ENCODE results near the gene CTSV. TPM values are rescaled to one million over a fixed set of nuclear protein-coding genes. Genes with fewer than 3 reads are reported as not detected.
"Not testable (repeated sequence)": the region's sequence is repeated elsewhere in the genome, so short reads cannot be mapped to it uniquely, and the experiment has no call there.

The CTSV gene
- total RNA-seq, 1 donor from 2014 or later: not detected

GRCh38 chr9:97052735-97053134 lies 13.8 kb upstream of the CTSV start:
- DNase-seq (ENCODE audit: low spot score) (no peak), ATAC-seq (no peak)
- intact Hi-C loops (cut with DNase I): no loop called here

GRCh38 chr9:97046228-97046627 lies 7.3 kb upstream of the CTSV start:
- ATAC-seq (no peak), DNase-seq (ENCODE audit: low spot score) (no peak)
- intact Hi-C loops (cut with DNase I): no loop called here

GRCh38 chr9:97045300-97045699 lies 6.4 kb upstream of the CTSV start:
- intact Hi-C loops (cut with DNase I): no loop called here
- DNase-seq (ENCODE audit: low spot score) (no peak), ATAC-seq (no peak)

GRCh38 chr9:97041898-97042297 lies 3.0 kb upstream of the CTSV start:
- intact Hi-C loops (cut with DNase I): no loop called here
- ATAC-seq (no peak), DNase-seq (ENCODE audit: low spot score) (no peak)

- intact Hi-C loops (cut with DNase I): no loop called here
- no peak for DNase-seq (ENCODE audit: low spot score)
- peak; percentile 54 for ATAC-seq
Observed at GRCh38 chr9:97039514-97039860, 545 bp upstream of the CTSV start.

- ATAC-seq; intact Hi-C loops (cut with DNase I); DNase-seq (ENCODE audit: low spot score): not testable (repeated sequence)
Observed at GRCh38 chr9:97023505-97023904, 15.4 kb downstream of the CTSV start.

- intact Hi-C loops (cut with DNase I): not testable (repeated sequence)
- DNase-seq (ENCODE audit: low spot score): peak; percentile 79
- ATAC-seq: peak; percentile 100
Observed at GRCh38 chr9:97013151-97014132, 25.5 kb downstream of the CTSV start.

- ATAC-seq: peak; percentile 63
- intact Hi-C loops (cut with DNase I); DNase-seq (ENCODE audit: low spot score): not testable (repeated sequence)
Observed at GRCh38 chr9:97012617-97013016, 26.3 kb downstream of the CTSV start.

- intact Hi-C loops (cut with DNase I); DNase-seq (ENCODE audit: low spot score); ATAC-seq: not testable (repeated sequence)
Observed at GRCh38 chr9:97002195-97002594, 36.7 kb downstream of the CTSV start.

- DNase-seq (ENCODE audit: low spot score); ATAC-seq; intact Hi-C loops (cut with DNase I): not testable (repeated sequence)
Observed at GRCh38 chr9:97001338-97001737, 37.6 kb downstream of the CTSV start.

GRCh38 chr9:97000139-97000787 lies 38.7 kb downstream of the CTSV start:
- DNase-seq (ENCODE audit: low spot score); intact Hi-C loops (cut with DNase I); ATAC-seq: not testable (repeated sequence)

- DNase-seq (ENCODE audit: low spot score); intact Hi-C loops (cut with DNase I); ATAC-seq: not testable (repeated sequence)
Observed at GRCh38 chr9:96999733-97000132, 39.2 kb downstream of the CTSV start.

- DNase-seq (ENCODE audit: low spot score); ATAC-seq; intact Hi-C loops (cut with DNase I): not testable (repeated sequence)
Observed at GRCh38 chr9:96997009-96997701, 41.8 kb downstream of the CTSV start.

- DNase-seq (ENCODE audit: low spot score); intact Hi-C loops (cut with DNase I); ATAC-seq: not testable (repeated sequence)
Observed at GRCh38 chr9:96994531-96995016, 44.4 kb downstream of the CTSV start.

- intact Hi-C loops (cut with DNase I); DNase-seq (ENCODE audit: low spot score); ATAC-seq: not testable (repeated sequence)
Observed at GRCh38 chr9:96992303-96992702, 46.6 kb downstream of the CTSV start.

GRCh38 chr9:96989747-96990318 lies 49.1 kb downstream of the CTSV start:
- intact Hi-C loops (cut with DNase I); DNase-seq (ENCODE audit: low spot score): not testable (repeated sequence)

GRCh38 chr9:96984887-96985286 lies 54.1 kb downstream of the CTSV start:
- intact Hi-C loops (cut with DNase I); ATAC-seq; DNase-seq (ENCODE audit: low spot score): not testable (repeated sequence)

More at GRCh38 chr9:96989747-96990318, 49.1 kb downstream of the CTSV start:
- ATAC-seq: not testable (repeated sequence)

- intact Hi-C loops (cut with DNase I); ATAC-seq; DNase-seq (ENCODE audit: low spot score): not testable (repeated sequence)
Observed at GRCh38 chr9:96984139-96984538, 54.8 kb downstream of the CTSV start.
